HUES48 (cell line): ENCODE data around the gene PAK1.

Experiments used
- H3K27ac ChIP-seq: one replicate; pipeline ENCODE4 v1.7.0; 2013; ENCODE audit warnings: low read depth, low read length, inconsistent platforms
- H3K27me3 ChIP-seq: 2 replicates; pipeline ENCODE4 v1.6.1; 2013; ENCODE audit warnings: mild to moderate bottlenecking, low read length; ENCODE audit not compliant: control insufficient read depth, insufficient read depth
- H3K36me3 ChIP-seq: 2 replicates; pipeline ENCODE4 v1.6.1; 2013; ENCODE audit warnings: low read length; ENCODE audit not compliant: control insufficient read depth, insufficient read depth
- H3K4me1 ChIP-seq: 2 replicates; pipeline ENCODE4 v1.6.1; 2013; ENCODE audit warnings: mild to moderate bottlenecking, low read length; ENCODE audit not compliant: control insufficient read depth, insufficient read depth
- H3K4me3 ChIP-seq: 2 replicates; pipeline ENCODE4 v1.5.1; 2013; ENCODE audit warnings: mild to moderate bottlenecking, low read depth, low read length
- H3K9ac ChIP-seq: 2 replicates; pipeline ENCODE4 v1.6.1; 2013; ENCODE audit warnings: mild to moderate bottlenecking, low read depth, low read length, moderate library complexity
- H3K9me3 ChIP-seq: 2 replicates; pipeline ENCODE4 v1.6.1; 2013; ENCODE audit warnings: low read length; ENCODE audit not compliant: control insufficient read depth, insufficient read depth

Gene PAK1

GRCh38 chr11:77340501-77340900 is 133.4 kb downstream of the PAK1 start:
- no peak overlapping the region for H3K27ac ChIP-seq
- H3K4me1 ChIP-seq = no peaks in the 10 kb centered on the region
- no peak overlapping the region for H3K9ac ChIP-seq
- no peaks in the 10 kb centered on the region for H3K9me3 ChIP-seq
- peaks cover 100% of the 10 kb centered on the region for H3K36me3 ChIP-seq
- no peak overlapping the region for H3K4me3 ChIP-seq
- H3K27me3 ChIP-seq = no peaks in the 10 kb centered on the region

GRCh38 chr11:77332259-77332658 is 141.6 kb downstream of the PAK1 start:
- H3K4me3 ChIP-seq = no peak overlapping the region
- no peaks in the 10 kb centered on the region for H3K4me1 ChIP-seq
- H3K27ac ChIP-seq = no peak overlapping the region
- peaks cover 10% of the 10 kb centered on the region for H3K9me3 ChIP-seq
- peaks cover 54% of the 10 kb centered on the region for H3K36me3 ChIP-seq
- no peaks in the 10 kb centered on the region for H3K27me3 ChIP-seq
- H3K9ac ChIP-seq = no peak overlapping the region

- Histone ChIP-seq H3K9me3 (no peaks in the 10 kb centered on the region), H3K27me3 (no peaks in the 10 kb centered on the region), H3K4me1 (no peaks in the 10 kb centered on the region), H3K9ac (no peak overlapping the region), H3K4me3 (no peak overlapping the region), H3K27ac (no peak overlapping the region), H3K36me3 (peaks cover 51% of the 10 kb centered on the region)
Observed at GRCh38 chr11:77325159-77325558, 148.7 kb downstream of the PAK1 start.

- Histone ChIP-seq H3K4me1 (no peaks in the 10 kb centered on the region), H3K9me3 (no peaks in the 10 kb centered on the region), H3K9ac (no peak overlapping the region), H3K4me3 (no peak overlapping the region), H3K27me3 (no peaks in the 10 kb centered on the region), H3K36me3 (peaks cover 51% of the 10 kb centered on the region), H3K27ac (no peak overlapping the region)
Observed at GRCh38 chr11:77324508-77324907, 149.4 kb downstream of the PAK1 start.

GRCh38 chr11:77322926-77323590 is 150.8 kb downstream of the PAK1 start:
- no peak overlapping the region for H3K4me3 ChIP-seq
- H3K36me3 ChIP-seq = peaks cover 51% of the 10 kb centered on the region
- H3K9me3 ChIP-seq = no peaks in the 10 kb centered on the region
- no peaks in the 10 kb centered on the region for H3K27me3 ChIP-seq
- H3K27ac ChIP-seq = no peak overlapping the region
- H3K9ac ChIP-seq = no peak overlapping the region
- no peaks in the 10 kb centered on the region for H3K4me1 ChIP-seq

GRCh38 chr11:77322506-77322905 is 151.4 kb downstream of the PAK1 start:
- no peak overlapping the region for H3K9ac ChIP-seq
- H3K36me3 ChIP-seq = peaks cover 51% of the 10 kb centered on the region
- H3K9me3 ChIP-seq = no peaks in the 10 kb centered on the region
- no peak overlapping the region for H3K27ac ChIP-seq
- H3K27me3 ChIP-seq = no peaks in the 10 kb centered on the region
- no peak overlapping the region for H3K4me3 ChIP-seq
- H3K4me1 ChIP-seq = no peaks in the 10 kb centered on the region

- Histone ChIP-seq H3K4me1 (no peaks in the 10 kb centered on the region), H3K27me3 (no peaks in the 10 kb centered on the region), H3K9me3 (no peaks in the 10 kb centered on the region), H3K36me3 (peaks cover 39% of the 10 kb centered on the region), H3K27ac (no peak overlapping the region), H3K4me3 (no peak overlapping the region), H3K9ac (no peak overlapping the region)
Observed at GRCh38 chr11:77320351-77320750, 153.5 kb downstream of the PAK1 start.

GRCh38 chr11:77318600-77318999 is 155.3 kb downstream of the PAK1 start:
- Histone ChIP-seq H3K9ac (no peak overlapping the region), H3K4me1 (no peaks in the 10 kb centered on the region), H3K27me3 (no peaks in the 10 kb centered on the region), H3K4me3 (no peak overlapping the region), H3K9me3 (no peaks in the 10 kb centered on the region), H3K36me3 (peaks cover 25% of the 10 kb centered on the region), H3K27ac (no peak overlapping the region)

GRCh38 chr11:77316733-77317342 is 157.1 kb downstream of the PAK1 start:
- Histone ChIP-seq H3K27me3 (no peaks in the 10 kb centered on the region), H3K9me3 (no peaks in the 10 kb centered on the region), H3K4me1 (no peaks in the 10 kb centered on the region), H3K4me3 (no peak overlapping the region), H3K27ac (no peak overlapping the region), H3K9ac (no peak overlapping the region), H3K36me3 (peaks cover 8% of the 10 kb centered on the region)

- no peak overlapping the region for H3K4me3 ChIP-seq
- H3K36me3 ChIP-seq = no peaks in the 10 kb centered on the region
- no peak overlapping the region for H3K27ac ChIP-seq
- no peaks in the 10 kb centered on the region for H3K9me3 ChIP-seq
- H3K4me1 ChIP-seq = 0 out of 2 replicates have a peak, but pooled peaks cover 5% of the 10 kb centered on the region
- H3K27me3 ChIP-seq = no peaks in the 10 kb centered on the region
- no peak overlapping the region for H3K9ac ChIP-seq
Observed at GRCh38 chr11:77312107-77312506, 161.8 kb downstream of the PAK1 start.

- Histone ChIP-seq H3K4me1 (0 out of 2 replicates have a peak, but pooled peaks cover 5% of the 10 kb centered on the region), H3K27ac (no peak overlapping the region), H3K9me3 (no peaks in the 10 kb centered on the region), H3K4me3 (no peak overlapping the region), H3K27me3 (no peaks in the 10 kb centered on the region), H3K9ac (no peak overlapping the region), H3K36me3 (no peaks in the 10 kb centered on the region)
Observed at GRCh38 chr11:77311701-77312100, 162.2 kb downstream of the PAK1 start.
